AG04449 (cell line): ENCODE results near the gene RAB40A.
A peak's percentile ranks its signal among the peaks of the same experiment; 100 is the strongest.

ENCODE experiments used
- CTCF ChIA-PET: fragments of 350-600 bp; formaldehyde crosslinking; extraction: SDS; loops from one replicate; lab custom pipeline; 2021; ENCODE audit warnings: antibody characterized with exemption; lab: Yijun Ruan, JAX
- POLR2A ChIA-PET: fragments of 400-600, 350-600 bp; formaldehyde crosslinking; extraction: SDS; loops from one replicate; lab custom pipeline; 2020; ENCODE audit warnings: antibody characterized with exemption, inconsistent platforms; lab: Yijun Ruan, JAX
- DNase-seq: peaks from one replicate; pipeline ENCODE4 v3.0.0-alpha.2; 2010; ENCODE audit warnings: low read depth, low spot score
- H3K4me3 ChIP-seq: 2 replicates; pipeline ENCODE4 v1.5.1; 2011; ENCODE audit warnings: low read depth, mild to moderate bottlenecking, control low read depth, low read length
- TF ChIP-seq, protein P1 (sequence below): IDR thresholded peaks from one replicate; pipeline ENCODE4 v1.5.1; 2011; ENCODE audit warnings: mild to moderate bottlenecking, moderate library complexity, low read length, control low read depth, inconsistent platforms; ENCODE audit not compliant: insufficient read depth; ENCODE audit errors: missing control alignments

Gene RAB40A

DNA sequence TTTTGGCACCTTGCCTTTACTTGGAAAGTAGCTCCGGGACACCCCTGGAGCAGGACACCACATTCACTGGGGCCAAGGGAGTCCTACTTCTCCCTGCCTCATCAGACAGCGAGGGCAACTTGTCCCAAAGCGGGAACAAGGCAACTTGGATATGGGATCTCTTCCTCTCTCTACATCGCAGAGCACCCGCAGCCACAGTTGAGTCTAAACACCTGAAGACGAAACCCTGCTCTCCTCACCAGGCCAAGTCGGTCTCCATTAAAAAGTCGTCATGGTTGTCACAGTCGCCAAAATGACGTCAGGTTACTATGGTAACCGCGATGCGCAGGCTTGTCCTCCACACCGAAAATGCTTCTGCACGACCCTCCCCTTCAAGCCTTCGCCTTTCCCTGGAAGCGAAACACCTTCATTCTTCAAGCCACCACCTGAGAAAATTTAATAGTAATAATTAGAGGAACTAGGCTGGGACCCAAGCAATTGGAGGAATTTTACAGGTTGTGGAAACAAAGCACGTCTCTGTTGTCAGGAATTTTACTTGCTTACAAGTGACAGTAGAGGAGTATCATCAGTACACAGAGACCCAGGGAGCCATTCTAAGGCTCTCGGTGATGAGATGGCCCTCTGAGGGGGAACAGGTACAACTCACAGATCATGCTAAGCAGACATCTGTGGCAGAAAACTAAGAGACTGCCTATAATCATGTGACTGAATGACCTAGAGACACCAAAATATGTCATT, 35.6 kb upstream of the RAB40A start:
- ChIA-PET CTCF (no interaction called here), POLR2A (no interaction called here)
- DNase-seq = no peak
- TF ChIP-seq, protein P1, sequence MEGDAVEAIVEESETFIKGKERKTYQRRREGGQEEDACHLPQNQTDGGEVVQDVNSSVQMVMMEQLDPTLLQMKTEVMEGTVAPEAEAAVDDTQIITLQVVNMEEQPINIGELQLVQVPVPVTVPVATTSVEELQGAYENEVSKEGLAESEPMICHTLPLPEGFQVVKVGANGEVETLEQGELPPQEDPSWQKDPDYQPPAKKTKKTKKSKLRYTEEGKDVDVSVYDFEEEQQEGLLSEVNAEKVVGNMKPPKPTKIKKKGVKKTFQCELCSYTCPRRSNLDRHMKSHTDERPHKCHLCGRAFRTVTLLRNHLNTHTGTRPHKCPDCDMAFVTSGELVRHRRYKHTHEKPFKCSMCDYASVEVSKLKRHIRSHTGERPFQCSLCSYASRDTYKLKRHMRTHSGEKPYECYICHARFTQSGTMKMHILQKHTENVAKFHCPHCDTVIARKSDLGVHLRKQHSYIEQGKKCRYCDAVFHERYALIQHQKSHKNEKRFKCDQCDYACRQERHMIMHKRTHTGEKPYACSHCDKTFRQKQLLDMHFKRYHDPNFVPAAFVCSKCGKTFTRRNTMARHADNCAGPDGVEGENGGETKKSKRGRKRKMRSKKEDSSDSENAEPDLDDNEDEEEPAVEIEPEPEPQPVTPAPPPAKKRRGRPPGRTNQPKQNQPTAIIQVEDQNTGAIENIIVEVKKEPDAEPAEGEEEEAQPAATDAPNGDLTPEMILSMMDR = no peak
- peak overlapping the region; percentile 53 for H3K4me3 ChIP-seq

DNA sequence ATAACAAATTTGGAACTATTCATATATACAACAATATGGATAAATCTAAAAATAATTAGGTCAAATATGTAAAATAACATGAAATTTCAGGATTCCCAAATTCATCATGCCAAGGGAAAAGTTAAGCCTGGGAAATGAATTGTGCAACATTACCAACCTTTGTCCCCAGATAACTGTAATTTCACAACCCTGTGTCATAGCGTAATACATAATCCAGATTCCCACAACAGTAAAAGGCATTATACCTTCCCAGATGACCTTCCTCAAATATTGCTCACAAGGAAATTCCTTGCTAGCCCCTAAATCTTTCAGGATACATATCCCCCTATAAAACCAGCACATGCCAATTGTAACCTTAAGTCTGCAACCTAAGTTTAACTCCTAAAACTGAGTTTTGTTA, 32.9 kb upstream of the RAB40A start:
- no peak for DNase-seq
- POLR2A ChIA-PET = no interaction called here
- TF ChIP-seq, protein P1 = no peak
- CTCF ChIA-PET = no interaction called here
- H3K4me3 ChIP-seq = no peak overlapping the region

DNA sequence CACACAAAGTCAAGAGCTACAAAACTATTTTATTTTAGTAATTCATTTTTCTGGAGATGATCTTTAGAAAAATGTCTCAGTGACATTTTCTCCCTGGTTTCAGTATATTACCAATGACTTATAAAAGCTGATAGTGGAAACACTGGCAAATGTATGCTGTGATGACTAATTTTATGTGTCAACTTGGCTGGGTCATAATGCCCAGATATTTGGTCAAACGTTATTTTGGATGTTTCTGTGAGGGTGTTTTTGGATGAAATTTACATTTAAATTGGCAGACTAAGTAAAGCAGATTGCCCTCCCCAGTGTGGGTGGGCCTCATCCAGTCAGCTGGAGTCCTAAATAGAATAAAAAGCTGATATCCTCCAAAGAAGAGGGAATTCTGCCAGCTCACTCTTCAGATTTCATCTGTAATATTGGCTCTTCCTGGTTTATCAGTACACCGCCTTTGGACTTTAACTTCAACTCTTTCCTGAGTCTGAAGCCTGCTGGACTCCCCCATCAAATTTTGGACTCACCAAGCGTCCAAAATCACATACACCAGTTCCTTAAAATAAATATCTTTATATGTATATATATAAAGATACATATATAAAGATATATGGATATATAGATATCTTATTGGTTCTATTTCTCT, 31.2 kb upstream of the RAB40A start:
- H3K4me3 ChIP-seq = no peak overlapping the region
- TF ChIP-seq, protein P1 = no peak
- CTCF ChIA-PET = interaction anchor here (1.5 kb wide), 1 partner anchor 11 kb away, joined by 8 read pairs; no protein-coding TSS in a partner anchor
- no peak for DNase-seq
- POLR2A ChIA-PET = no interaction called here

DNA sequence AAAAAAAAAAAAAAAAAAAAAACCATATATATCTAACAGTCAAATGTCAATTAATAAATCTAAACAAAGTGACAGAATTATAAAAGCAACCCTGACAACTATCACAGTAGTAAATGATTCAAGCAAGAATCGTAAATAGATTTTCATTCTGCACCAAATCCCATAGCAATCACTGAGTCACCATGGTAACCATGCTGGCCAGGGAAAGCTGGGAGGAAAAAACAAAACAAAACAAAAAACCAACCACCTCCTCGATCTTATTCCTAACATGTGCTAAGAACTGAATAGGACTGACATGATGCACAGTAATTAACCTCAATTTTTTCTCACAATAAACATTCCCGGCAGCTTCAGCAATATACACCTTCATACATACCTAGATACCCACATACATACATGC, 30.6 kb upstream of the RAB40A start:
- ChIA-PET CTCF (interaction anchor here (1.5 kb wide), 1 partner anchor 10 kb away, joined by 8 read pairs; no protein-coding TSS in a partner anchor), POLR2A (no interaction called here)
- H3K4me3 ChIP-seq = no peak overlapping the region
- no peak for DNase-seq
- TF ChIP-seq, protein P1 = no peak

DNA sequence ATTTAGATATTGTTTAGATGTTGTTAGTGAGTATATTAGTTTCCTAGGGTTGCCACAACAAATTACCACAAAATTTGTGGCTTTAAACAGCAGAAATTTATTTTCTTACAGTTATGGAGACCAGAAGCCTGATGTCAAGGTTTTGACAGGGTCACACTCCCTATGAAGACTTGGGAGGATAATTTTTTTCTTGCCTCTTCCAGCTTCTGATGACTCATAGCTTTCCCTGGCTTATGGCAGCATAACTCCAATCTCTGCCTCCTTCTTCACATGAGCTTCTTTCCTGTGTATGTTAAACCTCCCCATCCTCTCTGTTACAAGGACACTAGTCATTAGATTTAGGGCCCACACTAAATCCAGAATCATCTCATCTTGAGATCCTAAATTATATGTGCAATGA, 20.9 kb upstream of the RAB40A start:
- ChIA-PET CTCF (interaction anchor here (1.9 to 2.3 kb wide), 2 partner anchors 10 to 90 kb away, joined by 6 to 8 read pairs; no protein-coding TSS in a partner anchor), POLR2A (interaction anchor here (0.8 kb wide), 1 partner anchor 401 kb away, joined by 3 read pairs; no protein-coding TSS in a partner anchor)
- DNase-seq = no peak
- TF ChIP-seq, protein P1 = no peak
- no peak overlapping the region for H3K4me3 ChIP-seq

DNA sequence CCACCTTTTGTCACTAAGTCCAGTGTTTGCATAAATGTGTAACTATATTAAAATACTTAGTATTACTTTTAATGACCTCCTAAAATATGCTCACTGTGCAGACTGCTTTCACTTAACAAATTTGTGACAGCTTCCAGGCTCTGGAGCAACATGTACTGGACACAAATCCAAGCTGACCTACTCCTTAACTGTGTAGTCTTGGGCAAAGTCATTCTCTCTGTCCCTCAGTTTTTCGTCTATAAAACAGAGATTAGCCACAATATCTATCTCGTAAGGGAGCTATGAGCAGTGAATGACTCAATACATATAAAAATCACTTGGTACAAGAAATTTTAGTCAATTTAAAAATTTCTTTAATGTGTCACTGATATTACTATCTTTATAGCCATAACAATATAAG, 20.4 kb upstream of the RAB40A start:
- CTCF ChIA-PET = interaction anchor here (1.6 to 2.3 kb wide), 3 partner anchors 10 to 91 kb away, joined by 4 to 8 read pairs (median 6); no protein-coding TSS in a partner anchor
- TF ChIP-seq, protein P1 = no peak
- POLR2A ChIA-PET = interaction anchor here (0.8 kb wide), 1 partner anchor 401 kb away, joined by 3 read pairs; no protein-coding TSS in a partner anchor
- DNase-seq = no peak
- H3K4me3 ChIP-seq = no peak overlapping the region
